ENCODE data around the gene CNTN5. TPM values are rescaled to one million over a fixed set of nuclear protein-coding genes. Genes with fewer than 3 reads are reported as not detected.

The CNTN5 gene
- total and polyA plus RNA-seq, 2 donors (not counting 1 experiment from before 2014, with no cell fraction given), result 0.17 TPM; not detected in 1

- no peaks in the 10 kb centered on the region for H3K27me3 ChIP-seq (ENCODE audit: control insufficient read depth, insufficient read depth, low read length)
- H3K79me2 ChIP-seq (ENCODE audit: control insufficient read depth, insufficient read depth, low read length), result no peaks in the 10 kb centered on the region
- H3K9me3 ChIP-seq (ENCODE audit: control insufficient read depth, insufficient read depth, low read depth, low read length), result no peaks in the 10 kb centered on the region
- H3K4me1 ChIP-seq (ENCODE audit: control insufficient read depth, extremely low read depth, insufficient read depth, low read length), result no peaks in the 10 kb centered on the region
- no peak overlapping the region for H3K4me3 ChIP-seq (replicated peaks in 1 of 4; ENCODE audit: control extremely low read depth in 1 of 4, insufficient read depth in 1 of 4, low read depth in 3 of 4, low read length in 4 of 4)
- no peaks in the 10 kb centered on the region for H4K20me1 ChIP-seq (ENCODE audit: control insufficient read depth, extremely low read depth, insufficient read depth, low read length)
- DNase-seq (ENCODE audit: low read depth in 2 of 2), result no peak
- H3K27ac ChIP-seq (ENCODE audit: insufficient read depth, low read length), result no peak overlapping the region
- no peak overlapping the region for H2AFZ ChIP-seq (ENCODE audit: low read length)
- no peak overlapping the region for H3K4me2 ChIP-seq (ENCODE audit: extremely low read depth, insufficient read depth, low read length)
- no peaks in the 10 kb centered on the region for H3K36me3 ChIP-seq (ENCODE audit: control insufficient read depth, insufficient read depth, low read length)
- no peak overlapping the region for H3K9ac ChIP-seq (ENCODE audit: insufficient read depth, low read length)
- TF ChIP-seq EZH2 (IDR thresholded peaks at IDR 0.05; ENCODE audit: low read length, missing control alignments) (no peak), CTCF (conservative IDR thresholded peaks at IDR 0.05 in 1 of 2, IDR thresholded peaks at IDR 0.05 in 1 of 2; ENCODE audit: low read depth in 1 of 2, low read length in 2 of 2) (no peak)
These were observed 1154.1 kb downstream of the CNTN5 start for GRCh38 chr11:100174881-100175280.

GRCh38 chr11:100176456-100176855, 1155.7 kb downstream of the CNTN5 start:
- Histone ChIP-seq H3K36me3 (ENCODE audit: control insufficient read depth, insufficient read depth, low read length) (no peaks in the 10 kb centered on the region), H3K27ac (ENCODE audit: insufficient read depth, low read length) (no peak overlapping the region), H3K4me1 (ENCODE audit: control insufficient read depth, extremely low read depth, insufficient read depth, low read length) (no peaks in the 10 kb centered on the region), H3K27me3 (ENCODE audit: control insufficient read depth, insufficient read depth, low read length) (no peaks in the 10 kb centered on the region), H3K9me3 (ENCODE audit: control insufficient read depth, insufficient read depth, low read depth, low read length) (no peaks in the 10 kb centered on the region), H3K9ac (ENCODE audit: insufficient read depth, low read length) (no peak overlapping the region), H3K79me2 (ENCODE audit: control insufficient read depth, insufficient read depth, low read length) (no peaks in the 10 kb centered on the region), H3K4me3 (replicated peaks in 1 of 4; ENCODE audit: control extremely low read depth in 1 of 4, insufficient read depth in 1 of 4, low read depth in 3 of 4, low read length in 4 of 4) (no peak overlapping the region), H2AFZ (ENCODE audit: low read length) (no peak overlapping the region), H3K4me2 (ENCODE audit: extremely low read depth, insufficient read depth, low read length) (no peak overlapping the region), H4K20me1 (ENCODE audit: control insufficient read depth, extremely low read depth, insufficient read depth, low read length) (no peaks in the 10 kb centered on the region)
- TF ChIP-seq EZH2 (IDR thresholded peaks at IDR 0.05; ENCODE audit: low read length, missing control alignments) (no peak), CTCF (conservative IDR thresholded peaks at IDR 0.05 in 1 of 2, IDR thresholded peaks at IDR 0.05 in 1 of 2; ENCODE audit: low read depth in 1 of 2, low read length in 2 of 2) (no peak)
- no peak for DNase-seq (ENCODE audit: low read depth in 2 of 2)

- Histone ChIP-seq H4K20me1 (ENCODE audit: control insufficient read depth, extremely low read depth, insufficient read depth, low read length) (no peaks in the 10 kb centered on the region), H3K4me3 (replicated peaks in 1 of 4; ENCODE audit: control extremely low read depth in 1 of 4, insufficient read depth in 1 of 4, low read depth in 3 of 4, low read length in 4 of 4) (no peak overlapping the region), H2AFZ (ENCODE audit: low read length) (no peak overlapping the region), H3K9ac (ENCODE audit: insufficient read depth, low read length) (no peak overlapping the region), H3K4me2 (ENCODE audit: extremely low read depth, insufficient read depth, low read length) (no peak overlapping the region), H3K4me1 (ENCODE audit: control insufficient read depth, extremely low read depth, insufficient read depth, low read length) (no peaks in the 10 kb centered on the region), H3K79me2 (ENCODE audit: control insufficient read depth, insufficient read depth, low read length) (no peaks in the 10 kb centered on the region), H3K9me3 (ENCODE audit: control insufficient read depth, insufficient read depth, low read depth, low read length) (no peaks in the 10 kb centered on the region), H3K36me3 (ENCODE audit: control insufficient read depth, insufficient read depth, low read length) (no peaks in the 10 kb centered on the region), H3K27ac (ENCODE audit: insufficient read depth, low read length) (no peak overlapping the region), H3K27me3 (ENCODE audit: control insufficient read depth, insufficient read depth, low read length) (no peaks in the 10 kb centered on the region)
- TF ChIP-seq EZH2 (IDR thresholded peaks at IDR 0.05; ENCODE audit: low read length, missing control alignments) (no peak), CTCF (conservative IDR thresholded peaks at IDR 0.05 in 1 of 2, IDR thresholded peaks at IDR 0.05 in 1 of 2; ENCODE audit: low read depth in 1 of 2, low read length in 2 of 2) (no peak)
- DNase-seq (ENCODE audit: low read depth in 2 of 2), result no peak
These were observed 1156.9 kb downstream of the CNTN5 start for GRCh38 chr11:100177651-100178050.
